GM19238 (cell line): ENCODE results near the gene NKX6-1.

Source experiments
- DNase-seq: peaks from one replicate; pipeline ENCODE4 v3.0.0; 2011; ENCODE audit warnings: low spot score; ENCODE audit not compliant: insufficient read length

Gene NKX6-1

GRCh38 chr4:84479663-84480062 lies 19.4 kb downstream of the NKX6-1 start:
- no peak for DNase-seq

- no peak for DNase-seq
Measured at GRCh38 chr4:84477738-84478137, 21.4 kb downstream of the NKX6-1 start.

- DNase-seq = no peak
Measured at GRCh38 chr4:84474107-84474506, 25.0 kb downstream of the NKX6-1 start.

GRCh38 chr4:84472154-84472553 lies 26.9 kb downstream of the NKX6-1 start:
- no peak for DNase-seq

GRCh38 chr4:84470204-84470785 lies 28.8 kb downstream of the NKX6-1 start:
- no peak for DNase-seq

- DNase-seq = no peak
Measured at GRCh38 chr4:84467601-84468000, 31.5 kb downstream of the NKX6-1 start.

- no peak for DNase-seq
Measured at GRCh38 chr4:84459783-84460182, 39.3 kb downstream of the NKX6-1 start.

GRCh38 chr4:84456157-84456556 lies 42.9 kb downstream of the NKX6-1 start:
- DNase-seq = no peak

GRCh38 chr4:84455697-84456096 lies 43.4 kb downstream of the NKX6-1 start:
- no peak for DNase-seq

- no peak for DNase-seq
Measured at GRCh38 chr4:84451546-84451945, 47.5 kb downstream of the NKX6-1 start.

GRCh38 chr4:84443523-84443922 lies 55.6 kb downstream of the NKX6-1 start:
- no peak for DNase-seq

GRCh38 chr4:84442778-84443177 lies 56.3 kb downstream of the NKX6-1 start:
- DNase-seq = no peak
